ENCODE data around the gene DCAF5. TPM values are rescaled to one million over a fixed set of nuclear protein-coding genes. Genes with fewer than 3 reads are reported as not detected.

DCAF5 gene
- total RNA-seq, 4 donors from 2014 or later, result 37.4 to 67.1 (median 46.4) TPM

DNA sequence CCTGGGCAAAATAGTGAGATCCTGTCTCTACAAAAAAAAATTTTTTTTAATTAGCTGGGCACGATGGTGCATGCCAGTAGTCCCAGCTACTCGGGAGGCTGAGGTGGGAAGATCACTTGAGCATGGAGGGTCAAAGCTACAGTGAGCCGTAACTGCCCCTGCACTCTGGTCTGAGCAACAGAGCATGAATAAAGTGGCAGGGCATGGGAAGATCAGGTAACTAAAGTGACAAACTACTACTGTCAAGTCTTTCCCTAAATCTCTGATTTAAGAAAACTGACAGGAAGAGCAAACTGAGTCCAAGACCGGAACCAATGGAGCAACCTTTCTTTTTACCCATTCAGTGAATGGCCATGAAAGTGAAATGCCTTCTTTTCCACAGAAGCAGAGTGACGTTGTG, 10.8 kb downstream of the DCAF5 start:
- 90% methylated on average over 5 of the region's 5 CpGs for WGBS
- Histone ChIP-seq H3K4me1 (peaks cover 34 to 80% (median 59%) of the 10 kb centered on the region in 4 donors), H3K27me3 (no peaks in the 10 kb centered on the region), H3K27ac (replicated peaks in 1 of 4) (no peak overlapping the region), H3K9me3 (no peaks in the 10 kb centered on the region), H3K4me3 (no peak overlapping the region), H3K36me3 (peaks cover 0 to 9% (median 2%) of the 10 kb centered on the region in 4 donors)
- intact Hi-C loops (cut with DNase I), result no loop called here
- no peak for DNase-seq (ENCODE audit: extremely low spot score)
- TF ChIP-seq EP300 (IDR thresholded peaks at IDR 0.05) (no peak), CTCF (IDR thresholded peaks at IDR 0.05) (no peak), POLR2AphosphoS5 (IDR thresholded peaks at IDR 0.05) (no peak), POLR2A (IDR thresholded peaks at IDR 0.05; ENCODE audit: low read depth) (no peak)

- Histone ChIP-seq H3K4me1 (peaks cover 34 to 83% (median 56%) of the 10 kb centered on the region in 4 donors), H3K27me3 (no peaks in the 10 kb centered on the region), H3K4me3 (no peak overlapping the region), H3K9me3 (no peaks in the 10 kb centered on the region), H3K36me3 (peaks cover 0 to 9% (median 2%) of the 10 kb centered on the region in 4 donors), H3K27ac (replicated peaks in 1 of 4) (no peak overlapping the region)
- no peak for DNase-seq (ENCODE audit: extremely low spot score)
- no peak for TF ChIP-seq EP300 (IDR thresholded peaks at IDR 0.05)
- no peak for TF ChIP-seq CTCF (IDR thresholded peaks at IDR 0.05)
- no peak for TF ChIP-seq POLR2A (IDR thresholded peaks at IDR 0.05; ENCODE audit: low read depth)
- TF ChIP-seq POLR2AphosphoS5 (IDR thresholded peaks at IDR 0.05), result no peak
- intact Hi-C loops (cut with DNase I), result no loop called here
- WGBS, result 89% methylated on average over 1 of the region's 1 CpG
Observed at GRCh38 chr14:69141550-69141949, 11.4 kb downstream of the DCAF5 start.

DNA sequence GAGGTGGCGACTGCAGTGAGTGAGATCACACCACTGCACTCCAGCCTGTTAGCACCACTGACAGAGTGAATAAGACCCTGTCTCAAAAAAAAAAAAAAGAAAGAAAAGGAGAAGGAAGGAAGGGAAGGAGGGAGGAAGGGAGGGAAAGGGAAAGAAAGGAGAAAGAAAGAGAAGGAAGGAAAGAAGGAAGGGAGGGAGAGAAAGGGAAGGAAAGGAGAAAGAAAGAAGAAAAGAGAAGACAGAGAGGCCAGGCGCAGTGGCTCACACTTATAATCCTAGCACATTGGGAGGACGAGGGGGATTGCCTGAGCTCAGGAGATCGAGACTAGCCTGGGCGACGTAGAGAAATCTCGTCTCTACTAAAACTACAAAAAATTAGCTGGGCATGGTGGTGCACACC, 13.2 kb downstream of the DCAF5 start:
- WGBS, result 80% methylated on average over 7 of the region's 7 CpGs
- Histone ChIP-seq H3K4me1 (peaks cover 34 to 75% (median 47%) of the 10 kb centered on the region in 4 donors), H3K27me3 (no peaks in the 10 kb centered on the region), H3K4me3 (no peak overlapping the region), H3K27ac (replicated peaks in 1 of 4) (peak overlapping the region; percentile 55 to 79 (median 77)), H3K9me3 (no peaks in the 10 kb centered on the region), H3K36me3 (peaks cover 0 to 7% (median 2%) of the 10 kb centered on the region in 4 donors)
- no peak for TF ChIP-seq CTCF (IDR thresholded peaks at IDR 0.05)
- TF ChIP-seq POLR2AphosphoS5 (IDR thresholded peaks at IDR 0.05), result no peak
- no peak for TF ChIP-seq POLR2A (IDR thresholded peaks at IDR 0.05; ENCODE audit: low read depth)
- TF ChIP-seq EP300 (IDR thresholded peaks at IDR 0.05), result no peak
- DNase-seq (ENCODE audit: extremely low spot score), result no peak
- intact Hi-C loops (cut with DNase I), result loop anchor here (10.0 kb wide), 1 partner anchor 255 kb away; the partner anchor contains the start of genes ERH and SLC39A9

DNA sequence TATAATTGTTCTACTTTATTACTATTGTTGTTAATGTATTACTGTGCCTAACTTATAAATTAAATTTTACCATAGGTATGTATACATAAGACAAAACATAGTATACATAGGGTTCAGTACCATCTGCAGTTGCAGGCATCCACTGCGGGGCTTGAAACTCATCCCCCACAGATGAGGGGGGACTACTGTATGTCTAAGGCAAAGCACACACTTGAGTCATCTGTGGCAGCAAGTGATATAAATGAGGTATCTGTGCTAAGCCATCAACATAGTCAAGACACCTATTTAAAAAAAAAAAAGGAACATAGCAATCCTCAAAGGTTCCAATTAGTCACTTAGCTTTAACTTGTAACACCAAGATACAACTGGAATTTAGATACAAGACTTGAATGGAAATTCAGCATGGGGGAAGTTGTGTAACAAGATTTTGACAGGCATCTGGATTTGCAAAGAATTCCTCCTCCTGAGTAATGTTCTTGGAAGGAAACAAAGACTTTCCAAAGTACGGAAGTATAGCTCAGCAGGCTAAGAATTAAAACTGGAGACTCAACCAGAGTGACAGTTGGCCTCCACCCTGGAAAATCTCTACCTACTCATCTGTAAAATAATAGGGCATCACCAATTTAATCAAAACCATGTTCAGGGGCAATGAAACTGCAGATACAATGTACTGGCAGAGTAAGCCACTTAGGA, 14.9 kb downstream of the DCAF5 start:
- Histone ChIP-seq H3K4me3 (no peak overlapping the region), H3K4me1 (peaks cover 44 to 84% (median 60%) of the 10 kb centered on the region in 4 donors), H3K27me3 (no peaks in the 10 kb centered on the region), H3K36me3 (peaks cover 0 to 4% (median 0%) of the 10 kb centered on the region in 4 donors), H3K27ac (replicated peaks in 1 of 4) (peak overlapping the region; percentile 55 to 79 (median 77)), H3K9me3 (no peaks in the 10 kb centered on the region)
- WGBS, result 35% methylated on average over 2 of the region's 2 CpGs
- peak in 1 of 2 donors; percentile 74 for TF ChIP-seq POLR2AphosphoS5 (IDR thresholded peaks at IDR 0.05)
- TF ChIP-seq EP300 (IDR thresholded peaks at IDR 0.05), result no peak
- DNase-seq (ENCODE audit: extremely low spot score), result no peak
- intact Hi-C loops (cut with DNase I), result loop anchor here (10.0 kb wide), 1 partner anchor 257 kb away; the partner anchor contains the start of genes ERH and SLC39A9

DNA sequence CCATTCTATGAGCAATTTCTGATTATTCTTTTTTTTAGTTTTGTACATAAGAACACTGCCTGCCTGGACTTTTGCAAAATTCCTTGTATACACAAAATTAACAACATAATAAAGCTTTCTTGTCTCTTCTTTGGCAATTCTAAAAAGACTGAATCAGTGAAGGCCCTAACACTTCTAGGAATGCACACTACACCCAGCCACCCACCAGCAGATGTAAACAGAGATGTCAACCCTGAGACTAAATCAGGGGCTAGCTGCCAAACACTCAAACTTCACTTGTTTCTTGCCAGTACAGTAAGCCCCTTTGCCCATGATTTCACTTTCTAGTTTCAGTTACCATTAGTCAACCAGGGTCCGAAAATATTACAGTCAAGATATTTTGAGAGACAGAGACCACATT, 15.5 kb downstream of the DCAF5 start:
- Histone ChIP-seq H3K36me3 (peaks cover 0 to 4% (median 0%) of the 10 kb centered on the region in 4 donors), H3K4me3 (no peak overlapping the region), H3K27ac (replicated peaks in 1 of 4) (peak overlapping the region; percentile 55 to 79 (median 77)), H3K4me1 (peaks cover 44 to 84% (median 64%) of the 10 kb centered on the region in 4 donors), H3K9me3 (no peaks in the 10 kb centered on the region), H3K27me3 (no peaks in the 10 kb centered on the region)
- 34% methylated on average over 1 of the region's 1 CpG for WGBS
- no peak for DNase-seq (ENCODE audit: extremely low spot score)
- no peak for TF ChIP-seq CTCF (IDR thresholded peaks at IDR 0.05)
- TF ChIP-seq POLR2AphosphoS5 (IDR thresholded peaks at IDR 0.05), result no peak
- TF ChIP-seq EP300 (IDR thresholded peaks at IDR 0.05), result no peak
- TF ChIP-seq POLR2A (IDR thresholded peaks at IDR 0.05; ENCODE audit: low read depth), result no peak
- intact Hi-C loops (cut with DNase I), result loop anchor here (10.0 kb wide), 1 partner anchor 257 kb away; the partner anchor contains the start of genes ERH and SLC39A9

All from esophagus muscularis mucosa (tissue), 4 donors.